SK-N-MC (cell line): ENCODE measurements around the gene JPH2.

Experiments
- EZH2 ChIP-seq: fragments of 200-600 bp; sonication (generic); IDR thresholded peaks from one replicate; pipeline ENCODE4 v1.6.1; 2017; ENCODE audit warnings: antibody characterized with exemption
- FOXP2 ChIP-seq: optimal IDR thresholded peaks from 2 replicates; pipeline ENCODE3; 2011; ENCODE audit warnings: mild to moderate bottlenecking, moderate library complexity; ENCODE audit not compliant: insufficient read depth; ENCODE audit errors: extremely low read length, control extremely low read depth
- POLR2AphosphoS5 ChIP-seq: IDR thresholded peaks from 2 replicates; pipeline ENCODE4 v1.6.1; 2012; ENCODE audit warnings: mild to moderate bottlenecking, low read depth, low read length, borderline replicate concordance

DNA sequence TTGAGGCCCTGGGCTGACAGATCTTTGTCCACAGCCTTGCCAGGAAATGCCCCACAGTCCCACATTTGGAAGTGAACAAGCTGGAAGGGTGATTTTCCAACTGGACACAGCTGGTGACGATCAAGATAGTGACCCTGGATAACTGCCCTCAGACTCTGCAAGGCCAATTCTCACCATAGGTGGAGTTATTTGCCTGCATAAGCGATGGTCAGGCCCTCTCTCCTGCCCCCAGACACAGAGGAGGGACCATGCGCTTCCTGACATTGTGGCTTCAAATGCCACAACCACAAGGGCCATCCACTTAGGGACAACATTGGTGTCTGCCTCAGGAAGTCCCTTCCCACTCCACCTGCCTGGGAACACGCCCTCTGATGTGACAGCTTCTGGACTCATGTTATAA, 96.0 kb downstream of the JPH2 start:
- TF ChIP-seq EZH2, result no peak
- no peak for TF ChIP-seq POLR2AphosphoS5
- no peak for TF ChIP-seq FOXP2
